ENCODE results near the gene SPRYD3.

SPRYD3 gene

DNA sequence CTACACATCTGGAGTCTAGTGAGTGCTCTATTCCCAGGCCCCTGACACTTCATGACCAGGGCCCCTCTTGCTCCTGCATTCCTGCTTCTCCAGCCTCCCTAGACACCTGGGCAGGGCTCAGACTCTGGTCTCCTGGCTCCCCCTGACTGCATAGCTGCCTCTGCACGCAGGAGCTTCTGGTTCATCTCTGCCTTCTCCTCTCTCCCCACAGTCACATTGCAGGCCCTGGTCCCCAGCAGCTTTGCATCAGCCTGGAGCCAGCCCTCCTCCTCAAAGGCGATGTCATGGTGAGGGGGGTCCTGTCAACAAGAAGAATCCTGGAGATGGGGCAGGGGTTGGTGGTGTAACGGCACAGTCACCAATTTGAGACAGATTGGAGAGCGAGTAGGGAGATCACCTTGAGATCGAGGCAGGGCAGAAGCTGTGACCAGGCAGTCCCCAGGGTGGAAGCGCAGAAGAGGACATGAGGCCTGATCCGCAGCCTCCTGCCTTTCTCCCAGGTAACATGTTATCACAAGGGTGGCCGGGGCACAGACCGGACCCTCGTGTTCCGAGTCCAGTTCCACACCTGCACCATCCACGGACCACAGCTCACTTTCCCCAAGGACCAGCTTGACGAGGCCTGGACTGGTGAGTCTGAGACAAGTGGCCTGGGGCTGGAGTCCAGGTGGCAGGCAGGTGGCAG, 21.2 kb downstream of the SPRYD3 start:
- no peaks in the 10 kb centered on the region for H3K36me3 ChIP-seq
- DNase-seq: no peak
- TF ChIP-seq, protein P1, sequence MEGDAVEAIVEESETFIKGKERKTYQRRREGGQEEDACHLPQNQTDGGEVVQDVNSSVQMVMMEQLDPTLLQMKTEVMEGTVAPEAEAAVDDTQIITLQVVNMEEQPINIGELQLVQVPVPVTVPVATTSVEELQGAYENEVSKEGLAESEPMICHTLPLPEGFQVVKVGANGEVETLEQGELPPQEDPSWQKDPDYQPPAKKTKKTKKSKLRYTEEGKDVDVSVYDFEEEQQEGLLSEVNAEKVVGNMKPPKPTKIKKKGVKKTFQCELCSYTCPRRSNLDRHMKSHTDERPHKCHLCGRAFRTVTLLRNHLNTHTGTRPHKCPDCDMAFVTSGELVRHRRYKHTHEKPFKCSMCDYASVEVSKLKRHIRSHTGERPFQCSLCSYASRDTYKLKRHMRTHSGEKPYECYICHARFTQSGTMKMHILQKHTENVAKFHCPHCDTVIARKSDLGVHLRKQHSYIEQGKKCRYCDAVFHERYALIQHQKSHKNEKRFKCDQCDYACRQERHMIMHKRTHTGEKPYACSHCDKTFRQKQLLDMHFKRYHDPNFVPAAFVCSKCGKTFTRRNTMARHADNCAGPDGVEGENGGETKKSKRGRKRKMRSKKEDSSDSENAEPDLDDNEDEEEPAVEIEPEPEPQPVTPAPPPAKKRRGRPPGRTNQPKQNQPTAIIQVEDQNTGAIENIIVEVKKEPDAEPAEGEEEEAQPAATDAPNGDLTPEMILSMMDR (IDR thresholded peaks at IDR 0.05; ENCODE audit: low read depth, low read length): no peak
- no peak overlapping the region for H3K27ac ChIP-seq
- no peaks in the 10 kb centered on the region for H3K27me3 ChIP-seq (ENCODE audit: insufficient read depth, low read depth, severe bottlenecking)
- H3K4me3 ChIP-seq (ENCODE audit: low read depth, low read length): no peak overlapping the region
- no peaks in the 10 kb centered on the region for H3K9me3 ChIP-seq (ENCODE audit: severe bottlenecking)

DNA sequence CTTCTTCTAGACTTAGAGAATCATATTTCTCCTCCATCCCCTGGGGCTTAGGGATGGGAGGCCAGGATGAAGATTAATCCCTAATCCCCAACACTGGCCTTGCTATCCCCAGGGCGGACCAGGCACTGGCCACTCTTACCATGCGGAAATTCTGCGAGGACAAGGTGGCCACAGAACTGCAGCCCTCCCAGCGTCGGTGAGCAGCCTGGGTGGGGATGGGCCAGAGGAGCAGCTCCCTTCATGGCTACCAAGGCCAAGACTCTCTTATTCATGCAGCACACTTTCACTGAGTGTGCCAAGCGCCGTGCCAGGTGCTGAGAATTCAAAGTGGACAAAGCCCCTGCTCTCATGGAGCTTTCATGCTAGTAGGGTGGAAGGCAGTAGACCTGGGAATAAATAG, 22.3 kb downstream of the SPRYD3 start:
- peak; percentile 68 for DNase-seq
- TF ChIP-seq, protein P1 (IDR thresholded peaks at IDR 0.05; ENCODE audit: low read depth, low read length): no peak
- H3K4me3 ChIP-seq (ENCODE audit: low read depth, low read length): no peak overlapping the region
- H3K27ac ChIP-seq: peak overlapping the region; percentile 10; the same call in 1 of the 2 replicates
- H3K9me3 ChIP-seq (ENCODE audit: severe bottlenecking): no peaks in the 10 kb centered on the region
- no peaks in the 10 kb centered on the region for H3K36me3 ChIP-seq
- H3K27me3 ChIP-seq (ENCODE audit: insufficient read depth, low read depth, severe bottlenecking): no peaks in the 10 kb centered on the region

DNA sequence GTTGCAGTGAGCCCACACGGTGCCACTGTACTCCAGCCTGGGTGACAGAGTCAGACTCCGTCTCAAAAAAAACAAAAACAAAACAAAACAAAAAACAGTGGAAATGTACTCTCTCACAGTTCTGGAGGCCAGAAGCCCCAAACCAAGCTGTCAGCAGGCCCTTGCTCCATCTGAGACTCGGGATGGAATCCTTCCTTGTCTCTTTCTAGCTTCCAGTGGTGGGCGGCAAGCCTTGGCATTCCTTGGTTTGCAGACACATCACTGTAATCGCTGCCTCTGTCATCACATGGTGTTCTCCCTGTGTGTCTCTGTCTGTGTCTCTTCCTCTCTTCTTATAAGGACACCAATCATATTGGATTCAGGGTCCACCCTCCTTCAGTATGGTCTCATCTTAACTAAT, 22.9 kb downstream of the SPRYD3 start:
- no peak for DNase-seq
- Histone ChIP-seq H3K27me3 (ENCODE audit: insufficient read depth, low read depth, severe bottlenecking) (no peaks in the 10 kb centered on the region), H3K9me3 (ENCODE audit: severe bottlenecking) (no peaks in the 10 kb centered on the region), H3K36me3 (no peaks in the 10 kb centered on the region), H3K27ac (peak overlapping the region; percentile 6; the same call in 1 of the 2 replicates), H3K4me3 (ENCODE audit: low read depth, low read length) (no peak overlapping the region)
- TF ChIP-seq, protein P1 (IDR thresholded peaks at IDR 0.05; ENCODE audit: low read depth, low read length): no peak

DNA sequence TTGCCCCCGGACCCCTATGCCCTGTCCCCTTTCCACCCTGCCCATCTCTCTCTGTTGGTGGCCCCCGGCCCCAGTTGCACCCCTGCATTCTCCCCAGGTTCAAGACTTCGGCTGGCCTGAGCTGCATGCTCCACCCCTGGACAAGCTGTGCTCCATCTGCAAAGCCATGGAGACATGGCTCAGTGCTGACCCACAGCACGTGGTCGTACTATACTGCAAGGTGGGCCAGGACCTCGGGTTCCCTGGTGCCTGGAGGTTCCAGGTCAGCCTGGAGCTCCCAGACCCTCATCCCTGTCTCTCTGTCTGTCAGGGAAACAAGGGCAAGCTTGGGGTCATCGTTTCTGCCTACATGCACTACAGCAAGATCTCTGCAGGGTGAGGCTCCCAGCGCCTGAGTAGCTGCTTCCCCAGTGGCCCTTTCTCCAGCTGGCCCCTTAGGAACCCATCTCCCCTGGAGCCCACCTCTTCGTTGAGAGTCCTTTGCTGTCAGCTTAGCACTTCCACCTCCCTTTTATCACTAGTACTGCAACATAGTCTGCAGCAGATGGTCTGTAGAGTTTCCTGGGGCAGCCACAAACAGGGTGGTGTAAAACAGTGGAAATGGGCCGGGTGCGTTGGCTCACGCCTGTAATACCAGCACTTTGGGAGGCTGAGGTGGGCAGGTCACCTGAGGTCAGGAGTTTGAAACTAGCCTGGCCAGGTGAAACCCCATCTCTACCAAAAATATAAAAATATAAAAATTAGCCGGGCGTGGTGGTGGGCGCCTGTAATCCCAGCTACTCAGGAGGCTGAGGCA, 23.5 kb downstream of the SPRYD3 start:
- no peaks in the 10 kb centered on the region for H3K9me3 ChIP-seq (ENCODE audit: severe bottlenecking)
- no peak overlapping the region for H3K4me3 ChIP-seq (ENCODE audit: low read depth, low read length)
- TF ChIP-seq, protein P1 (IDR thresholded peaks at IDR 0.05; ENCODE audit: low read depth, low read length): no peak
- no peaks in the 10 kb centered on the region for H3K36me3 ChIP-seq
- no peak overlapping the region; the same call in 1 of the 2 replicates for H3K27ac ChIP-seq
- no peak for DNase-seq
- no peaks in the 10 kb centered on the region for H3K27me3 ChIP-seq (ENCODE audit: insufficient read depth, low read depth, severe bottlenecking)

DNA sequence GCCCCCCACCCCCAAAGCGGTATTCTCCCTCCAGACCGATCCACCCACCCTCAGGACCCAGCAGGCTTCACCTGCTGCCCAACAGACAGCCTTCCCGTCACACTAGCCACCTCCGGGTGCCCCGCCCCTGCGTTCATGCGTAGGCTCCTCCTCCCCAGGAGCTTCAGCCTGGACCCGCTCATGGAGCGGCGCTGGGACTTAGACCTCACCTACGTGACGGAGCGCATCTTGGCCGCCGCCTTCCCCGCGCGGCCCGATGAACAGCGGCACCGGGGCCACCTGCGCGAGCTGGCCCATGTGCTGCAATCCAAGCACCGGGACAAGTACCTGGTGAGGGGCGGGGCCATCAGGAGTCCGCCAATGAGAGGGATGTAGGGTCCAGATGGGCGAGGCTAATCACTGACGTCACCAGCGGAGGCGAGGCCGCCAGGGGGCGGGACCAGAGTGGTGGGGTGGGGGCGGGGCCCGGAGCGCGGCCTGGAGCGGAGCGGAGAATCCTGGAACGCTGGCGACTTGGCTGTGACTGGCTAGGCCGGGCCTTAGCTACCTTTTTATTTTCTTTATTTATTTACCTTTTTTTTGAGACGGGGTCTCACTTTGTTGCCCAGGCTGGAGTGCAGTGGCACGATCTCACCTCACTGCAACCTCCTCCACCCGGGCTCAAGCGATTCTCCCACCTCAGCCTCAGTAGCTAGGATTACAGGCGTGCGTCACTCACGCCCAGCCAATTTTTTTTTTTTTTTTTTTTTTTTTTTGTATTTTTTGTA, 24.9 kb downstream of the SPRYD3 start:
- no peaks in the 10 kb centered on the region for H3K9me3 ChIP-seq (ENCODE audit: severe bottlenecking)
- peak overlapping the region; percentile 56 for H3K4me3 ChIP-seq (ENCODE audit: low read depth, low read length)
- peak; percentile 96 for DNase-seq
- H3K27ac ChIP-seq: peak overlapping the region; percentile 74
- H3K27me3 ChIP-seq (ENCODE audit: insufficient read depth, low read depth, severe bottlenecking): no peaks in the 10 kb centered on the region
- no peaks in the 10 kb centered on the region for H3K36me3 ChIP-seq
- TF ChIP-seq, protein P1 (IDR thresholded peaks at IDR 0.05; ENCODE audit: low read depth, low read length): no peak
